Fibroblast of mammary gland (primary cell): Measurements from ENCODE around the gene PTK6.

Experiments
- DNase-seq: peaks from one replicate; pipeline ENCODE4 v3.0.0-alpha.2; 2010; ENCODE audit warnings: low read depth
- H3K4me3 ChIP-seq: 2 replicates; pipeline ENCODE4 v1.5.1; 2011; ENCODE audit warnings: low read depth, mild to moderate bottlenecking, low read length, moderate library complexity; ENCODE audit not compliant: control insufficient read depth
- TF ChIP-seq, protein P1 (sequence below): conservative IDR thresholded peaks from 2 replicates; pipeline ENCODE4 v1.5.1; 2011; ENCODE audit warnings: low read depth, low read length, inconsistent platforms; ENCODE audit not compliant: control insufficient read depth, insufficient read depth

PTK6 gene

GRCh38 chr20:63492518-63492917, 44.7 kb downstream of the PTK6 start:
- TF ChIP-seq, protein P1, sequence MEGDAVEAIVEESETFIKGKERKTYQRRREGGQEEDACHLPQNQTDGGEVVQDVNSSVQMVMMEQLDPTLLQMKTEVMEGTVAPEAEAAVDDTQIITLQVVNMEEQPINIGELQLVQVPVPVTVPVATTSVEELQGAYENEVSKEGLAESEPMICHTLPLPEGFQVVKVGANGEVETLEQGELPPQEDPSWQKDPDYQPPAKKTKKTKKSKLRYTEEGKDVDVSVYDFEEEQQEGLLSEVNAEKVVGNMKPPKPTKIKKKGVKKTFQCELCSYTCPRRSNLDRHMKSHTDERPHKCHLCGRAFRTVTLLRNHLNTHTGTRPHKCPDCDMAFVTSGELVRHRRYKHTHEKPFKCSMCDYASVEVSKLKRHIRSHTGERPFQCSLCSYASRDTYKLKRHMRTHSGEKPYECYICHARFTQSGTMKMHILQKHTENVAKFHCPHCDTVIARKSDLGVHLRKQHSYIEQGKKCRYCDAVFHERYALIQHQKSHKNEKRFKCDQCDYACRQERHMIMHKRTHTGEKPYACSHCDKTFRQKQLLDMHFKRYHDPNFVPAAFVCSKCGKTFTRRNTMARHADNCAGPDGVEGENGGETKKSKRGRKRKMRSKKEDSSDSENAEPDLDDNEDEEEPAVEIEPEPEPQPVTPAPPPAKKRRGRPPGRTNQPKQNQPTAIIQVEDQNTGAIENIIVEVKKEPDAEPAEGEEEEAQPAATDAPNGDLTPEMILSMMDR = no peak
- H3K4me3 ChIP-seq = no peak overlapping the region
- DNase-seq = no peak

DNA sequence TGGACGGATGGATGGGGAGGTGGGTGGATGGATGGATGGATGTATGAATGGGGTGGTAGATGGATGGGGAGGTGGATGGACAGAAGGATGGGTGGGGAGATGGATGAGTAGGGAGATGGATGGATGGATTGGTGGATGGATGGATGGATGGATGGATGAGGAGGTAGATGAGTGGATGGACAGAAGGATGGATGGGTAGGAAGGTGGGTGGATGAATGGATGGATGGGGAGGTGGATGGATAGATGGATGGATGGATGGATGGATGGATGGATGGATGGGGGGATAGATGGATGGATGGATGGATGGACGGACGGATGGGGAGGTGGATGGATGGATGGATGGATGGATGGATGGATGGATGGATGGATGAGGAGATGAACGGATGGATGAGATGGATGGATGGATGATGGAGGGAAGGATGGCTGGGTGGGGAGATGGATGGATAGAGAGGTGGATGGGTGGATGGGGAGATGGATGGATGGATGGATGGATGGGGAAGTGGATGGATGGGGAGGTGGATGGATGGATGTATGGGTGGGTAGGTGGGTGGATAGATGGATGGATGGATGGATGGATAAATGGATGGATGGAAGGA, 45.4 kb downstream of the PTK6 start:
- TF ChIP-seq, protein P1 = no peak

DNA sequence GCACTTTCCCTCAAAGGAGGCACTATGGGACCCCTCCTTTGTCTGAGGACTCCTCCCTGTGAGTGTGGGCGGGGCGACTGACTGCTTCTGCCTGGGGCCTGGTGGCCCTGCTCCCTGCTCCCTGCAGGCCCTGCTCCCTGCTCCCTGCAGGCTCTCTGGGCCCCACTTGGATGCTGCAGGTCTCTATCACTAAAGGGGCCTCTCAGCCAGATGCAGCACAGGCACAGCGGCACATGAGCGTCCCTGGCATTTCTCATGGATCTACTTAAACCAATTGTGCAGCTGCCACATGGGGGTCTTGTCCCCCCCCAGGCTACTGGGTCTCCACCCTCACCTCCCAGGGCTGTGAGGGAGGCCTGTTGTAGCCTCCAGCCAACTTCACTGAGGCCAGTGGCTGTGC, 46.1 kb downstream of the PTK6 start:
- no peak overlapping the region for H3K4me3 ChIP-seq
- DNase-seq = no peak
- TF ChIP-seq, protein P1 = no peak

More for the DNA sequence above, 45.4 kb downstream of the PTK6 start:
- H3K4me3 ChIP-seq = no peak overlapping the region
- no peak for DNase-seq

GRCh38 chr20:63490416-63490815, 46.8 kb downstream of the PTK6 start:
- H3K4me3 ChIP-seq = no peak overlapping the region
- no peak for DNase-seq
- TF ChIP-seq, protein P1 = no peak

GRCh38 chr20:63488315-63489251, 48.6 kb downstream of the PTK6 start:
- no peak for DNase-seq
- TF ChIP-seq, protein P1 = no peak
- no peak overlapping the region for H3K4me3 ChIP-seq

DNA sequence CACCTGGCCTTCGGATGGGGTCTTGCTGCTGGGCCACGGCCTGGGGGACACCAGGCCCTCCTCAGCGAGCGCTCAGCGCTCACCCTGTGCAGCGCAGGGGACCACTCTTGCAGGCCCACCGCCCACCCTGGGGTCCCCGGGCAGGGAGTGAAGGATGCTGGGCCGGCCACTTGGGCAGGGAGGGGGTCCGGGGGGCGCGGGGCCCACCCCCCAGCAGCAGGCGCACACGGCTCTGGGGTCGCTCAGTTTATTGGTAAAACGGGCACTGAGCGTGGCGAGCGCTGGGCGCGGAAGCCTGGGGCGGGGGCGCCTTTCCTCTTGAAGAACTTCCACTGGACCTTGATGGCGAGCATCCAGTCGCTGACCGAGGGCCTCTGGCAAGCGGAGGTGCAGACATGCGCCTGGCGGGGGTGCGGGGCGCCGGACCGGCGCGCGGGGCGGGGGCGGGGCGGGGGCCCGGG, 49.4 kb downstream of the PTK6 start:
- DNase-seq = no peak
- H3K4me3 ChIP-seq = no peak overlapping the region
- TF ChIP-seq, protein P1 = no peak
